GM12878 (cell line): ENCODE measurements around the gene UNK. TPM values are rescaled to one million over a fixed set of nuclear protein-coding genes. Genes with fewer than 3 reads are reported as not detected.

Experiments
- BHLHE40 ChIP-seq, 2 experiments: fragments of 450-650 bp in 1 of 2; IDR thresholded peaks; 2 replicates each; pipeline ENCODE4 v1.6.1; 2011 to 2017; ENCODE audit warnings: low read depth in 2 of 2, borderline replicate concordance in 1 of 2, improper control_type of control experiment in 1 of 2, low read length in 1 of 2, mild to moderate bottlenecking in 1 of 2
- BMI1 ChIP-seq: fragments of 450-650 bp; IDR thresholded peaks from 2 replicates; pipeline ENCODE4 v1.6.1; 2016; ENCODE audit warnings: mild to moderate bottlenecking, moderate library complexity, borderline replicate concordance
- CBFB ChIP-seq: IDR thresholded peaks from 2 replicates; pipeline ENCODE4 v1.6.1; 2016; ENCODE audit warnings: antibody characterized with exemption, low read depth
- HCFC1 ChIP-seq: fragments of 150-350 bp; IDR thresholded peaks from 2 replicates; pipeline ENCODE4 v1.6.1; 2014; ENCODE audit warnings: low read length
- IKZF1 ChIP-seq: fragments of 450-650 bp; conservative IDR thresholded peaks from 2 replicates; pipeline ENCODE4 v1.6.1; 2017; ENCODE audit warnings: antibody characterized with exemption, mild to moderate bottlenecking
- IKZF2 ChIP-seq, 2 experiments: fragments of 450-650 bp; IDR thresholded peaks; 2 replicates each; pipeline ENCODE4 v1.6.1; 2017; ENCODE audit warnings: mild to moderate bottlenecking in 2 of 2, moderate library complexity in 2 of 2
- IRF5 ChIP-seq: fragments of 450-650 bp; IDR thresholded peaks from 2 replicates; pipeline ENCODE4 v1.6.1; 2017; ENCODE audit warnings: borderline replicate concordance
- JUNB ChIP-seq: IDR thresholded peaks from 2 replicates; pipeline ENCODE4 v1.6.1; 2016; ENCODE audit warnings: antibody characterized with exemption, mild to moderate bottlenecking
- KLF5 ChIP-seq: fragments of 450-650 bp; IDR thresholded peaks from 2 replicates; pipeline ENCODE4 v1.6.1; 2014; ENCODE audit warnings: mild to moderate bottlenecking; ENCODE audit not compliant: partially characterized antibody
- MTA2 ChIP-seq: fragments of 450-650 bp; IDR thresholded peaks from 2 replicates; pipeline ENCODE4 v1.6.1; 2016; ENCODE audit warnings: low read depth, mild to moderate bottlenecking, moderate library complexity
- MXI1 ChIP-seq: fragments of 150-350 bp; IDR thresholded peaks from 2 replicates; pipeline ENCODE4 v1.6.1; 2011; ENCODE audit warnings: low read depth, mild to moderate bottlenecking, inconsistent platforms, low read length, improper control_type of control experiment
- MYB ChIP-seq: fragments of 150-350 bp; IDR thresholded peaks from 2 replicates; pipeline ENCODE4 v1.6.1; 2014; ENCODE audit warnings: mild to moderate bottlenecking, low read depth, low read length, borderline replicate concordance
- MYC ChIP-seq: IDR thresholded peaks from 2 replicates; pipeline ENCODE4 v1.6.1; 2011; ENCODE audit warnings: mild to moderate bottlenecking, low read length, moderate library complexity, inconsistent platforms; ENCODE audit not compliant: insufficient read depth, insufficient replicate concordance, insufficient read length, severe bottlenecking
- NR2F1 ChIP-seq: fragments of 450-650 bp; conservative IDR thresholded peaks from 2 replicates; pipeline ENCODE4 v1.6.1; 2017; ENCODE audit warnings: mild to moderate bottlenecking
- PML ChIP-seq: IDR thresholded peaks from 2 replicates; pipeline ENCODE4 v1.6.1; 2012; ENCODE audit warnings: low read length, inconsistent platforms
- POLR2A ChIP-seq: IDR thresholded peaks from 2 replicates; pipeline ENCODE4 v1.6.1; 2011; ENCODE audit warnings: low read depth, mild to moderate bottlenecking, low read length
- POLR2AphosphoS2 ChIP-seq: IDR thresholded peaks from 2 replicates; pipeline ENCODE4 v1.6.1; 2011; ENCODE audit warnings: low read depth, mild to moderate bottlenecking, low read length, improper control_type of control experiment, moderate library complexity
- RB1 ChIP-seq: fragments of 450-650 bp; formaldehyde crosslinking; IDR thresholded peaks from 2 replicates; pipeline ENCODE4 v1.6.1; 2017; ENCODE audit warnings: mild to moderate bottlenecking, borderline replicate concordance
- RBBP5 ChIP-seq: fragments of 200-600 bp; sonication (generic); conservative IDR thresholded peaks from 2 replicates; pipeline ENCODE4 v1.6.1; 2016
- SRF ChIP-seq, 2 experiments: IDR thresholded peaks; 2 replicates each; pipeline ENCODE4 v1.6.1; 2011; ENCODE audit warnings: low read depth in 2 of 2, low read length in 2 of 2, mild to moderate bottlenecking in 1 of 2, moderate library complexity in 1 of 2
- TCF7 ChIP-seq: IDR thresholded peaks from 2 replicates; pipeline ENCODE4 v1.6.1; 2014; ENCODE audit warnings: antibody characterized with exemption, borderline replicate concordance
- ZNF592 ChIP-seq: fragments of 450-650 bp; IDR thresholded peaks from 2 replicates; pipeline ENCODE4 v1.6.1; 2017; ENCODE audit warnings: mild to moderate bottlenecking, moderate library complexity
- polyA plus RNA-seq, 11 experiments: library from polyadenylated mRNA; depleted of rRNA in 4 of 11; unstranded in 6 of 11; stranded (reverse) in 5 of 11; fragments of >200 nt; fragmentation: Nextera tagmentation in 4 of 11; fragmentation: Illumina TruSeq in 1 of 11; extraction: Ambion mirVana in 4 of 11; extraction: Trizol in 1 of 11; gene quantifications; 1 replicate in 1 of 11; 2 replicates in 10 of 11; pipeline versions ENCODE4 v1.2.1 to v1.2.3, GENCODE V29; 2011 to 2016; ENCODE audit warnings: inconsistent platforms in 2 of 11, missing spikeins in 2 of 11, low read depth in 1 of 11
- total RNA-seq, 4 experiments: library from RNA; depleted of rRNA in 3 of 4; stranded (reverse); fragments of >200 nt in 3 of 4; fragmentation: Illumina TruSeq in 1 of 4; extraction: Trizol in 1 of 4; gene quantifications; 2 replicates each; pipeline versions ENCODE4 v1.2.1 to v1.2.3, GENCODE V29; 2013 to 2021
- TF ChIP-seq, protein P1 (sequence below): fragments of 150-350 bp; IDR thresholded peaks from 2 replicates; pipeline ENCODE4 v1.6.1; 2016; ENCODE audit warnings: low read depth, low read length

Gene UNK
- total and polyA plus RNA-seq, 10 of the 15 experiments (the other 5 are each of a cell fraction or from before 2014, with no cell fraction given): 8.9 to 34.5 (median 27.3) TPM

- TF ChIP-seq BHLHE40 (IDR thresholded peaks at IDR 0.05; ENCODE audit: borderline replicate concordance in 1 of 2, low read depth in 2 of 2, low read length in 1 of 2): peak; percentile 43 to 61; a peak in 3 of 4 replicates
- TF ChIP-seq NR2F1: peak; percentile 69
- no peak for TF ChIP-seq TCF7
- peak; percentile 100 for TF ChIP-seq POLR2A
- TF ChIP-seq PML: peak; percentile 100
- no peak for TF ChIP-seq IRF5
- TF ChIP-seq MTA2: no peak
- peak; percentile 99 for TF ChIP-seq CBFB
- peak; percentile 83 for TF ChIP-seq IKZF1
- TF ChIP-seq RBBP5: no peak
- TF ChIP-seq MXI1: peak; percentile 86
- peak; percentile 96 for TF ChIP-seq RB1
- TF ChIP-seq POLR2AphosphoS2: peak; percentile 100
- peak; percentile 96 for TF ChIP-seq KLF5
- TF ChIP-seq, protein P1, sequence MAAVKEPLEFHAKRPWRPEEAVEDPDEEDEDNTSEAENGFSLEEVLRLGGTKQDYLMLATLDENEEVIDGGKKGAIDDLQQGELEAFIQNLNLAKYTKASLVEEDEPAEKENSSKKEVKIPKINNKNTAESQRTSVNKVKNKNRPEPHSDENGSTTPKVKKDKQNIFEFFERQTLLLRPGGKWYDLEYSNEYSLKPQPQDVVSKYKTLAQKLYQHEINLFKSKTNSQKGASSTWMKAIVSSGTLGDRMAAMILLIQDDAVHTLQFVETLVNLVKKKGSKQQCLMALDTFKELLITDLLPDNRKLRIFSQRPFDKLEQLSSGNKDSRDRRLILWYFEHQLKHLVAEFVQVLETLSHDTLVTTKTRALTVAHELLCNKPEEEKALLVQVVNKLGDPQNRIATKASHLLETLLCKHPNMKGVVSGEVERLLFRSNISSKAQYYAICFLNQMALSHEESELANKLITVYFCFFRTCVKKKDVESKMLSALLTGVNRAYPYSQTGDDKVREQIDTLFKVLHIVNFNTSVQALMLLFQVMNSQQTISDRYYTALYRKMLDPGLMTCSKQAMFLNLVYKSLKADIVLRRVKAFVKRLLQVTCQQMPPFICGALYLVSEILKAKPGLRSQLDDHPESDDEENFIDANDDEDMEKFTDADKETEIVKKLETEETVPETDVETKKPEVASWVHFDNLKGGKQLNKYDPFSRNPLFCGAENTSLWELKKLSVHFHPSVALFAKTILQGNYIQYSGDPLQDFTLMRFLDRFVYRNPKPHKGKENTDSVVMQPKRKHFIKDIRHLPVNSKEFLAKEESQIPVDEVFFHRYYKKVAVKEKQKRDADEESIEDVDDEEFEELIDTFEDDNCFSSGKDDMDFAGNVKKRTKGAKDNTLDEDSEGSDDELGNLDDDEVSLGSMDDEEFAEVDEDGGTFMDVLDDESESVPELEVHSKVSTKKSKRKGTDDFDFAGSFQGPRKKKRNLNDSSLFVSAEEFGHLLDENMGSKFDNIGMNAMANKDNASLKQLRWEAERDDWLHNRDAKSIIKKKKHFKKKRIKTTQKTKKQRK: 0 out of 2 replicates have a peak, but pooled peaks have one; percentile 26
- TF ChIP-seq BMI1: no peak
- TF ChIP-seq ZNF592: no peak
- peak; percentile 25 for TF ChIP-seq MYC
- TF ChIP-seq HCFC1: peak; percentile 69
- no peak for TF ChIP-seq JUNB
- TF ChIP-seq MYB: no peak
- TF ChIP-seq IKZF2 (IDR thresholded peaks at IDR 0.05): 0 out of 4 replicates have a peak, but pooled peaks of 1 of the 2 experiments have one; percentile 51
- TF ChIP-seq SRF (IDR thresholded peaks at IDR 0.05; ENCODE audit: low read depth in 2 of 2, low read length in 2 of 2): peak in 1 of 2 experiments; percentile 58; a peak in 1 of 4 replicates
Measured at GRCh38 chr17:75779250-75779986, 5.2 kb upstream of the UNK start (continued).
